OCI-LY7 (cell line): ENCODE measurements around the gene EHBP1. TPM values are rescaled to one million over a fixed set of nuclear protein-coding genes. Genes with fewer than 3 reads are reported as not detected.

Source experiments
- BruUV-seq: library from RNA; stranded (reverse); fragments of 400-500 nt; replicated peaks from 2 replicates; lab custom pipeline; 2021; lab: Mats Ljungman, UMichigan
- CTCF ChIA-PET: fragments of 300-600 bp; sonication (Branson Sonifier 250); formaldehyde crosslinking; loops from one replicate; lab custom pipeline; 2022; ENCODE audit warnings: antibody characterized with exemption; ENCODE audit not compliant: unreplicated experiment; lab: Charles Lee
- POLR2A ChIA-PET: fragments of 300-600 bp; sonication (Branson Sonifier 250); formaldehyde crosslinking; loops from one replicate; lab custom pipeline; 2022; ENCODE audit warnings: antibody characterized with exemption; lab: Charles Lee
- DNase-seq: peaks from one replicate; pipeline ENCODE4 v3.0.0-alpha.2; 2015; ENCODE audit warnings: low spot score
- H2AFZ ChIP-seq: fragments of 200-600 bp; sonication (generic), shearing (Covaris generic); 2 replicates; pipeline ENCODE4 v1.6.1; 2014; ENCODE audit warnings: mild to moderate bottlenecking, antibody characterized with exemption, low read length, moderate library complexity
- H3K27ac ChIP-seq: fragments of 200-600 bp; sonication (generic); 2 replicates; pipeline ENCODE4 v1.5.1; 2014; ENCODE audit warnings: mixed run types, low read depth, mild to moderate bottlenecking, moderate library complexity, low read length, inconsistent platforms; ENCODE audit not compliant: poor library complexity, severe bottlenecking
- H3K36me3 ChIP-seq: fragments of 200-600 bp; sonication (generic); 2 replicates; pipeline ENCODE4 v1.6.1; 2014; ENCODE audit warnings: mild to moderate bottlenecking, antibody characterized with exemption, low read length, moderate library complexity, mixed read lengths; ENCODE audit not compliant: insufficient read depth
- H3K4me1 ChIP-seq: fragments of 200-600 bp; sonication (generic); 2 replicates; pipeline ENCODE4 v1.5.1; 2014; ENCODE audit warnings: mild to moderate bottlenecking, low read length; ENCODE audit not compliant: insufficient read depth, poor library complexity, severe bottlenecking
- H3K4me2 ChIP-seq: fragments of 200-600 bp; sonication (generic); 2 replicates; pipeline ENCODE4 v1.6.1; 2014; ENCODE audit warnings: mild to moderate bottlenecking, low read length
- H3K4me3 ChIP-seq: fragments of 200-600 bp; sonication (generic); 2 replicates; pipeline ENCODE4 v1.5.1; 2014; ENCODE audit warnings: mild to moderate bottlenecking, low read depth, low read length; ENCODE audit not compliant: poor library complexity, severe bottlenecking
- H3K79me2 ChIP-seq: fragments of 200-600 bp; sonication (generic); 2 replicates; pipeline ENCODE4 v1.6.1; 2016; ENCODE audit warnings: low read depth, mild to moderate bottlenecking, low read length, moderate library complexity, mixed read lengths; ENCODE audit not compliant: insufficient read depth
- H3K9me2 ChIP-seq: fragments of 200-600 bp; sonication (generic); 2 replicates; pipeline ENCODE4 v1.6.1; 2016; ENCODE audit warnings: mild to moderate bottlenecking, low read length, mixed read lengths; ENCODE audit not compliant: insufficient read depth
- H3K9me3 ChIP-seq: fragments of 200-600 bp; sonication (generic); 2 replicates; pipeline ENCODE4 v1.6.1; 2014; ENCODE audit warnings: mild to moderate bottlenecking, mixed run types, low read length, mixed read lengths
- H4K20me1 ChIP-seq: fragments of 200-600 bp; sonication (generic); 2 replicates; pipeline ENCODE4 v1.6.1; 2014; ENCODE audit warnings: mild to moderate bottlenecking, antibody characterized with exemption, low read length, moderate library complexity, mixed read lengths; ENCODE audit not compliant: insufficient read depth
- CTCF ChIP-seq: fragments of 200-600 bp; sonication (generic); conservative IDR thresholded peaks from 2 replicates; pipeline ENCODE4 v1.5.1; 2014; ENCODE audit warnings: mild to moderate bottlenecking, antibody characterized with exemption, low read length, moderate library complexity, mixed read lengths
- EZH2phosphoT487 ChIP-seq: fragments of 200-600 bp; sonication (generic); IDR thresholded peaks from 2 replicates; pipeline ENCODE4 v1.6.1; 2018; ENCODE audit warnings: low read depth, borderline replicate concordance, mild to moderate bottlenecking, mixed run types, antibody characterized with exemption, low read length, moderate library complexity, mixed read lengths
- intact Hi-C: fragments of 100-400 bp; cut with micrococcal nuclease; formaldehyde crosslinking; loops from one replicate; pipeline ENCODE4 v1.10.0; 2022; ENCODE audit not compliant: unreplicated experiment
- total RNA-seq, 2 experiments: library from RNA; depleted of rRNA in 1 of 2; stranded (reverse); fragments of >200 nt in 1 of 2; shearing (Covaris generic) in 1 of 2; gene quantifications; 2 replicates each; pipeline ENCODE4 v1.2.3, GENCODE V29; 2014 to 2022

EHBP1 gene
- total RNA-seq, 2 experiments from 2014 or later = 26.8 to 34.1 TPM

- intact Hi-C loops = no loop called here
- Histone ChIP-seq H3K4me3 (no peak overlapping the region), H3K79me2 (no peaks in the 10 kb centered on the region), H3K4me2 (no peak overlapping the region), H2AFZ (no peak overlapping the region), H4K20me1 (no peaks in the 10 kb centered on the region), H3K9me3 (no peaks in the 10 kb centered on the region), H3K4me1 (no peaks in the 10 kb centered on the region), H3K9me2 (no peaks in the 10 kb centered on the region), H3K27ac (no peak overlapping the region), H3K36me3 (no peaks in the 10 kb centered on the region)
- DNase-seq = no peak
- POLR2A ChIA-PET = interaction anchor here (0.6 kb wide), 1 partner anchor 728 kb away, joined by 3 read pairs; no protein-coding TSS in a partner anchor
- BruUV-seq = no TSS peak
- TF ChIP-seq CTCF (no peak), EZH2phosphoT487 (no peak)
- CTCF ChIA-PET = no interaction called here
Measured at GRCh38 chr2:62792408-62792807, 86.9 kb downstream of the EHBP1 start.

- TF ChIP-seq EZH2phosphoT487 (no peak), CTCF (no peak)
- no peak overlapping the region for H3K4me3 ChIP-seq
- no peaks in the 10 kb centered on the region for H3K9me3 ChIP-seq
- DNase-seq = no peak
- intact Hi-C loops = no loop called here
- CTCF ChIA-PET = no interaction called here
- no peak overlapping the region for H3K27ac ChIP-seq
- no peaks in the 10 kb centered on the region for H4K20me1 ChIP-seq
- no peaks in the 10 kb centered on the region for H3K79me2 ChIP-seq
- POLR2A ChIA-PET = no interaction called here
- no peak overlapping the region for H2AFZ ChIP-seq
- H3K9me2 ChIP-seq = no peaks in the 10 kb centered on the region
- no TSS peak for BruUV-seq
- H3K4me1 ChIP-seq = no peaks in the 10 kb centered on the region
- H3K36me3 ChIP-seq = no peaks in the 10 kb centered on the region
- H3K4me2 ChIP-seq = no peak overlapping the region
Measured at GRCh38 chr2:62793213-62793612, 87.7 kb downstream of the EHBP1 start.

DNA sequence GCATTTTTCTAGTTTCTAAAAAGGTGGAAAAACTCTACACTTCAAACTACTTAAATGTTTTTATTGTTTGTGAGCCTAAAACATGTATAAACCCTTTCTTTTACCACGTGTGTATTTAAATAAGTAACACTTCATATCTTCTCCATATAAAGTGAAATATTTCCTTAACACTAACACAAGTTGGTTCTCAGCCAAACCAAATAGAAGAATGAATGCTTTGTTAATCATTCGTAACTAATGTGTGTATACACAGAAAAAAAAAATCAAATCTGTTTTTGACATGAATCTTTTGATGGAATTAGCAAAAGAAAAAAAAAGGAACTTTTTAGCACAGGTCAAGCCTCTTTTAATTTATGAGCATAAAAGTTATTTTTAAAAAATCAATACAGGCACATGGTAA, 89.3 kb downstream of the EHBP1 start:
- Histone ChIP-seq H3K4me1 (no peaks in the 10 kb centered on the region), H2AFZ (no peak overlapping the region), H3K36me3 (no peaks in the 10 kb centered on the region), H4K20me1 (no peaks in the 10 kb centered on the region), H3K9me3 (no peaks in the 10 kb centered on the region), H3K79me2 (no peaks in the 10 kb centered on the region), H3K9me2 (no peaks in the 10 kb centered on the region), H3K4me2 (no peak overlapping the region), H3K27ac (no peak overlapping the region), H3K4me3 (no peak overlapping the region)
- CTCF ChIA-PET = no interaction called here
- intact Hi-C loops = no loop called here
- no peak for DNase-seq
- POLR2A ChIA-PET = no interaction called here
- no peak for TF ChIP-seq CTCF
- no peak for TF ChIP-seq EZH2phosphoT487
- no TSS peak for BruUV-seq
